DND-41 (cell line): Measurements from ENCODE around the gene MCU.

Experiments used
- ATAC-seq: fragments of 200-7000 bp; cut with Tn5 transposase; 3 replicates; pipeline ENCODE4 v1.9.1; 2021; ENCODE audit warnings: low read depth; ENCODE audit not compliant: insufficient read depth
- DNase-seq: peaks from one replicate; pipeline ENCODE4 v3.0.0-alpha.2; 2020
- H2AFZ ChIP-seq: 2 replicates; pipeline ENCODE4 v1.6.0; 2012; ENCODE audit warnings: low read depth, low read length
- H3K27ac ChIP-seq: 2 replicates; pipeline ENCODE4 v1.5.1; 2012; ENCODE audit warnings: low read length, inconsistent platforms
- H3K27me3 ChIP-seq: fragments of 200-600 bp; sonication (generic); 2 replicates; pipeline ENCODE4 v1.6.0; 2012; ENCODE audit warnings: low read length, mild to moderate bottlenecking, inconsistent platforms; ENCODE audit not compliant: insufficient read depth, poor library complexity
- H3K36me3 ChIP-seq: 2 replicates; pipeline ENCODE4 v1.5.1; 2012; ENCODE audit warnings: low read length, inconsistent platforms; ENCODE audit not compliant: insufficient read depth
- H3K4me1 ChIP-seq: 2 replicates; pipeline ENCODE4 v1.5.1; 2012; ENCODE audit warnings: mild to moderate bottlenecking, low read length; ENCODE audit not compliant: insufficient read depth
- H3K4me2 ChIP-seq: 2 replicates; pipeline ENCODE4 v1.6.0; 2012; ENCODE audit warnings: mild to moderate bottlenecking, moderate library complexity, low read length, inconsistent platforms; ENCODE audit not compliant: insufficient read depth
- H3K4me3 ChIP-seq, 2 experiments: fragments of 200-600 bp in 1 of 2; shearing (Covaris generic) in 1 of 2; 2 replicates each; pipeline ENCODE4 v1.5.1; 2012 to 2016; ENCODE audit warnings: inconsistent platforms in 2 of 2, low read length in 2 of 2, mild to moderate bottlenecking in 2 of 2, low read depth in 1 of 2, moderate library complexity in 1 of 2
- H3K79me2 ChIP-seq: 2 replicates; pipeline ENCODE4 v1.6.0; 2012; ENCODE audit warnings: low read length, inconsistent platforms; ENCODE audit not compliant: insufficient read depth
- H3K9ac ChIP-seq: 2 replicates; pipeline ENCODE4 v1.6.0; 2012; ENCODE audit warnings: low read depth, mild to moderate bottlenecking, inconsistent platforms, low read length, moderate library complexity
- H3K9me3 ChIP-seq: 2 replicates; pipeline ENCODE4 v1.5.1; 2012; ENCODE audit warnings: low read length, moderate library complexity, mild to moderate bottlenecking, inconsistent platforms; ENCODE audit not compliant: insufficient read depth, severe bottlenecking
- H4K20me1 ChIP-seq: 2 replicates; pipeline ENCODE4 v1.6.0; 2012; ENCODE audit warnings: low read length; ENCODE audit not compliant: insufficient read depth
- EZH2 ChIP-seq: IDR thresholded peaks from 3 replicates; pipeline ENCODE4 v1.6.1; 2012; ENCODE audit warnings: borderline replicate concordance, low read depth, mild to moderate bottlenecking, moderate library complexity, low read length, inconsistent platforms; ENCODE audit not compliant: severe bottlenecking
- TF ChIP-seq, protein P1 (sequence below): IDR thresholded peaks from 2 replicates; pipeline ENCODE4 v1.5.1; 2012; ENCODE audit warnings: borderline replicate concordance, low read length, moderate library complexity, mild to moderate bottlenecking; ENCODE audit not compliant: poor library complexity, severe bottlenecking; ENCODE audit errors: extremely low read depth

The MCU gene

DNA sequence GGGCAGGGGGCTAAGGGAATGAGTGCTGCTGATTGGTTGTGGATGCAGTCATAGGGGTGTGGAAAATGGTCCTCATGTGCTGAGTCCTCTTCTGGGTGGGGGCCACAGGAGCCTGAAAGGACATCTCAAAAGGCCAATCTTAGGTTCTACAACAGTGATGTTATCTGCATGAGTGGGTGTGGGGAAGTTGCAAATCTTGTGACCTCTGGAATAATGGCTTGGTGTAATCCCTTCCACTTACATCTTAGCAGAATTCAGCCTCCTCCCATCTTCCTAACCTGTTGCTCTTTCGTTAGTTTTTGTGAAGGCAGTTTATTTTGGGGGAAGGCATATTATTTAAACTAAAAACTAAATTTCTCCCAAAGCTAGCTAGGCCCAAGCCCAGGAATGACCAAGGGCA lies 159.6 kb downstream of the MCU start:
- Histone ChIP-seq H4K20me1 (no peaks in the 10 kb centered on the region), H3K79me2 (no peaks in the 10 kb centered on the region), H3K9ac (no peak overlapping the region), H2AFZ (no peak overlapping the region), H3K9me3 (peaks cover 10% of the 10 kb centered on the region), H3K36me3 (peaks cover 3% of the 10 kb centered on the region; the same call in 1 of the 2 replicates), H3K4me1 (no peaks in the 10 kb centered on the region), H3K27me3 (no peaks in the 10 kb centered on the region), H3K4me3 (no peak overlapping the region), H3K27ac (no peak overlapping the region), H3K4me2 (no peak overlapping the region)
- no peak for DNase-seq
- no peak for TF ChIP-seq EZH2
- TF ChIP-seq, protein P1, sequence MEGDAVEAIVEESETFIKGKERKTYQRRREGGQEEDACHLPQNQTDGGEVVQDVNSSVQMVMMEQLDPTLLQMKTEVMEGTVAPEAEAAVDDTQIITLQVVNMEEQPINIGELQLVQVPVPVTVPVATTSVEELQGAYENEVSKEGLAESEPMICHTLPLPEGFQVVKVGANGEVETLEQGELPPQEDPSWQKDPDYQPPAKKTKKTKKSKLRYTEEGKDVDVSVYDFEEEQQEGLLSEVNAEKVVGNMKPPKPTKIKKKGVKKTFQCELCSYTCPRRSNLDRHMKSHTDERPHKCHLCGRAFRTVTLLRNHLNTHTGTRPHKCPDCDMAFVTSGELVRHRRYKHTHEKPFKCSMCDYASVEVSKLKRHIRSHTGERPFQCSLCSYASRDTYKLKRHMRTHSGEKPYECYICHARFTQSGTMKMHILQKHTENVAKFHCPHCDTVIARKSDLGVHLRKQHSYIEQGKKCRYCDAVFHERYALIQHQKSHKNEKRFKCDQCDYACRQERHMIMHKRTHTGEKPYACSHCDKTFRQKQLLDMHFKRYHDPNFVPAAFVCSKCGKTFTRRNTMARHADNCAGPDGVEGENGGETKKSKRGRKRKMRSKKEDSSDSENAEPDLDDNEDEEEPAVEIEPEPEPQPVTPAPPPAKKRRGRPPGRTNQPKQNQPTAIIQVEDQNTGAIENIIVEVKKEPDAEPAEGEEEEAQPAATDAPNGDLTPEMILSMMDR = no peak
- no peak for ATAC-seq

DNA sequence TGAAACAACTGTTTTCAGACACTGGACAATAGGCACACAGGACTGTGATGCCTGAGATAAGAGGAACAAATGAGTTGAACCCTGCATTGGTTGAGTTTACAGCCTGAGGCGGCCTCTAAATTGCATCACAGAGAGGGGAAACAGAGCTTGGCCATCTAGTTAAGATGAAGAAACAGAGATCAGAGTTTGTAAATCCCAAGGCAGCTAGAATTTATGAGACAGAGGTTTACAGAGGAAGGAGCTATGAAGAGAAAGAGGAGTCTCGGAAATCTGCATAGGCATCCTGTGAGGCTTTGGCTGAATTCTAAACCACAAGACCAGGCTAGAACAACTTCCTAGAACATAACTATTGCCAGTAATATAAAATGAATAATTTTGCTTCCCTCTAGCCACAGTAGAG lies 160.6 kb downstream of the MCU start:
- no peaks in the 10 kb centered on the region for H4K20me1 ChIP-seq
- peaks cover 10% of the 10 kb centered on the region for H3K9me3 ChIP-seq
- H3K4me1 ChIP-seq = no peaks in the 10 kb centered on the region
- H3K4me3 ChIP-seq = no peak overlapping the region
- H3K27ac ChIP-seq = no peak overlapping the region
- DNase-seq = no peak
- no peak for TF ChIP-seq EZH2
- TF ChIP-seq, protein P1 = no peak
- no peaks in the 10 kb centered on the region for H3K27me3 ChIP-seq
- H2AFZ ChIP-seq = no peak overlapping the region
- H3K9ac ChIP-seq = no peak overlapping the region
- no peak for ATAC-seq
- no peak overlapping the region for H3K4me2 ChIP-seq
- H3K79me2 ChIP-seq = no peaks in the 10 kb centered on the region
- peaks cover 3% of the 10 kb centered on the region; the same call in 1 of the 2 replicates for H3K36me3 ChIP-seq

DNA sequence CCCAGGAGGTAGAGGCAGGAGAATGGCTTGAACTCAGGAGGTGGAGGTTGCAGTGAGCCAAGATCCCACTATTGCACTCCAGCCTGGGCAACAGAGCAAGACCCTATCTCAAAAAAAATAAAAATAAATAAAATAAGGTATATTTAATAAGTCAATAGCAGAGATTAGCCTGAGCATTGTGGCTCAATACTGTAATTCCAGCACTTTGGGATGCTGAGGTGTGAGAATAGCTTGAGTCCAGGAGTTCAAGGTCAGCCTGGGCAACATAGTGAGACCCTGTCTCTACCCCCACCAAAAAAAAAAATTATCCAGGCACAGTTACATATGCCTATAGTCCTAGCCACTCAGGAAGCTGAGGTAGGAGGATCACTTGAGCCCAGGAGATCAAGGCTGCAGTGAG lies 163.2 kb downstream of the MCU start:
- H4K20me1 ChIP-seq = no peaks in the 10 kb centered on the region
- no peaks in the 10 kb centered on the region for H3K79me2 ChIP-seq
- no peak overlapping the region for H3K4me2 ChIP-seq
- no peak overlapping the region for H2AFZ ChIP-seq
- H3K4me1 ChIP-seq = no peaks in the 10 kb centered on the region
- peaks cover 3% of the 10 kb centered on the region; the same call in 1 of the 2 replicates for H3K36me3 ChIP-seq
- H3K9me3 ChIP-seq = peaks cover 10% of the 10 kb centered on the region
- H3K9ac ChIP-seq = no peak overlapping the region
- no peak overlapping the region for H3K27ac ChIP-seq
- no peak overlapping the region for H3K4me3 ChIP-seq
- TF ChIP-seq, protein P1 = no peak
- TF ChIP-seq EZH2 = no peak
- H3K27me3 ChIP-seq = no peaks in the 10 kb centered on the region
- no peak for DNase-seq
- ATAC-seq = no peak

DNA sequence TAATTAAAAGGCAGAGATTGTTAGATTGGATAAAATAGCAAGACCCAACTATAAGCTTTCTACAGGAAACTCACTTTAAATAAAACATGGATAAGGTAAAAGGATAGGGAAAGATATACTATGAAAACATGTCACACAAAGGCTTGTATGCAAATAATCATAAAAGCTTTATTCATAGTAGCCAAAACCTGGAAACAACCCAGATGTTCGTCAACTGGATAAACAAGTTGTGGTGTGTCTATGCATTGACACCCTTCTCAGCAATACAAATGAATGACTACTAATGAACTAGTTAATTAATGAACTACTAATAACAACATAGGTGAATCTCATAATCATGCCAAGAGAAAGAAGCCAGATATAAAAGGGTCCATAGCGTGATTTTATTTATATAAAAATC lies 163.8 kb downstream of the MCU start:
- Histone ChIP-seq H3K9me3 (peaks cover 8% of the 10 kb centered on the region), H4K20me1 (no peaks in the 10 kb centered on the region), H3K27me3 (no peaks in the 10 kb centered on the region), H3K36me3 (peaks cover 9% of the 10 kb centered on the region; the same call in 1 of the 2 replicates), H3K4me2 (no peak overlapping the region), H3K9ac (no peak overlapping the region), H3K27ac (no peak overlapping the region), H3K79me2 (no peaks in the 10 kb centered on the region), H2AFZ (no peak overlapping the region), H3K4me1 (no peaks in the 10 kb centered on the region), H3K4me3 (no peak overlapping the region)
- TF ChIP-seq EZH2 = no peak
- TF ChIP-seq, protein P1 = no peak
- no peak for DNase-seq
- no peak for ATAC-seq
